HG03103 (cell line): ENCODE results near the gene CBR1.

Experiments used
- ATAC-seq: cut with Tn5 transposase; IDR thresholded peaks from one replicate; pipeline ENCODE4 v1.9.1; 2021; ENCODE audit warnings: low read depth; ENCODE audit not compliant: unreplicated experiment

CBR1 gene

GRCh38 chr21:36111238-36111637, 41.4 kb downstream of the CBR1 start:
- no peak for ATAC-seq

GRCh38 chr21:36113647-36114428, 44.0 kb downstream of the CBR1 start:
- ATAC-seq: no peak

DNA sequence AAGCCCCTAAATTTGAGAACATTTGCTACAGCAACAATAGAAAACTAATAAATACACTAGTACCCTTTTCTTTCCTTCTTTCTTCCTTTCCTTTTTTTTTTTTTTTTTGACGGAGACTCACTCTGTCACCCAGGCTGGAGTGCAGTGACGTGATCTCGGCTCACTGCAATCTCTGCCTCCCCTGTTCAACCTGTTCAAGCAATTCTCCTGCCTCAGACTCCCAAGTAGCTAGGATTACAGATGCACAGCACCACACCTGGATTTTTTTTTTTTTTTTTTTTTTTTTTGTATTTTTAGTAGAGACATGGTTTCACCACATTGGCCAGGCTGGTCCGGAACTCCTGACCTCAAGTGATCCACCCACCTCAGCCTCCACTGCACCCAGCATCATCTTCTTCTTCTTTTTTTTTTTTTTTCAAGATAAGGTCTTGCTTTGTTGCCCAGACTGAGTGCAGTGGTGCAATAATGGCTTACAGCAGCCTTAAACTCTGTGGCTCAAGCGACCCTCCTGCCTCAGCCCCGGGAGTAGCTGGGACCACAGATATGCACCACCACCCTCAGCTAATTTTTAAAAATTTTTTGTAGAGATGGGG, 45.4 kb downstream of the CBR1 start:
- ATAC-seq: no peak

GRCh38 chr21:36117286-36117741, 47.5 kb downstream of the CBR1 start:
- ATAC-seq: no peak

DNA sequence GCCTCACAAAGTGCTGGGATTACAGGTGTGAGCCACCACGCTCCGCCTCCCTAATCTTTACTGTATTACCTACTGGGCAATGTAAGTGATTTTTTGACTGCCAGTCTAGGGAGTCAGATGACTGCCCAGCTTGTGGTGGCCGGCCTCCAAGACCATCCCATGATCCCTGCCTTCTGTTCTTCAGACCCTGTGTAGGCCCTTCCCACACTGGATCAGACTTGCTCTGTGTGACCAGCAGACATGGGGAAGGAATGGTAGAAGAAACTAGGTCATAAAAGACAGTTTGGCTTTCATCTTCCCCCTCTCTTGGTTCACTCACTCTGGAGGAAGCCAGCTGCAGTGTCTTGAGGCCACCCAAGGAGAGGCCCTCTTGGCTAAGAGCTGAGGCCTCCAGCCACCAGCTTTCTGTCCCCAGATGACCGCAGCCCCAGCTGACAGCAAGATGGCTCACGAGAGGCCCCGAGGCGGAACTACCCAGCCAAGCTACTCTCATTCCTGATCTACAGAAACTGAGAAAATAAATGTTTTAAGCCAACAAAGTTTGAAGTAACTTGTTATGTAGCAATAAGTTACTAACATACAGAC, 50.6 kb downstream of the CBR1 start:
- no peak for ATAC-seq
